Caco-2 (cell line): ENCODE measurements around the gene TMEM183A. TPM values are rescaled to one million over a fixed set of nuclear protein-coding genes. Genes with fewer than 3 reads are reported as not detected.
"Not testable (repeated sequence)": the region's sequence is repeated elsewhere in the genome, so short reads cannot be mapped to it uniquely, and the experiment has no call there.

Source experiments
- BruUV-seq: library from RNA; stranded (reverse); fragments of 400-500 nt; replicated peaks from 2 replicates; lab custom pipeline; 2021; lab: Mats Ljungman, UMichigan
- CTCF ChIA-PET: fragments of 300-600 bp; sonication (Branson Sonifier 250); formaldehyde crosslinking; loops from one replicate; lab custom pipeline; 2022; ENCODE audit warnings: antibody characterized with exemption; lab: Charles Lee
- POLR2A ChIA-PET: fragments of 300-600 bp; sonication (Branson Sonifier 250); formaldehyde crosslinking; loops from one replicate; lab custom pipeline; 2022; ENCODE audit warnings: antibody characterized with exemption; lab: Charles Lee
- DNase-seq, 2 experiments: peaks; one replicate each; pipeline versions ENCODE4 v3.0.0 to v3.0.0-alpha.2; 2020 to 2022
- H3K27me3 ChIP-seq: replicated peaks from 2 replicates; pipeline ENCODE4 v1.6.0; 2011; ENCODE audit warnings: low read length; ENCODE audit not compliant: control insufficient read depth, insufficient read depth
- H3K36me3 ChIP-seq: 2 replicates; pipeline ENCODE4 v1.5.1; 2011; ENCODE audit warnings: low read length; ENCODE audit not compliant: control insufficient read depth, insufficient read depth
- H3K4me1 ChIP-seq: fragments of 250-450 bp; sonication (Bioruptor Pico); 2 replicates; pipeline ENCODE4 v1.5.1; 2020; ENCODE audit warnings: mild to moderate bottlenecking
- H3K4me3 ChIP-seq: 2 replicates; pipeline ENCODE4 v1.5.1; 2011; ENCODE audit warnings: low read depth, mild to moderate bottlenecking, control low read depth, low read length
- H3K9me3 ChIP-seq: fragments of 250-450 bp; sonication (Bioruptor Pico); 2 replicates; pipeline ENCODE4 v1.5.1; 2020; ENCODE audit warnings: mild to moderate bottlenecking, moderate library complexity
- H3K27ac Mint-ChIP-seq: one replicate; pipeline ENCODE4 v1.8.0; 2022; ENCODE audit warnings: mixed read lengths; ENCODE audit not compliant: unreplicated experiment
- H3K27me3 Mint-ChIP-seq: one replicate; pipeline ENCODE4 v1.8.0; 2022; ENCODE audit warnings: mixed read lengths; ENCODE audit not compliant: insufficient read depth, unreplicated experiment
- H3K36me3 Mint-ChIP-seq: one replicate; pipeline ENCODE4 v1.8.0; 2022; ENCODE audit warnings: mild to moderate bottlenecking, mixed read lengths; ENCODE audit not compliant: insufficient read depth, unreplicated experiment
- H3K4me1 Mint-ChIP-seq: one replicate; pipeline ENCODE4 v1.8.0; 2022; ENCODE audit warnings: low read depth, mixed read lengths; ENCODE audit not compliant: unreplicated experiment
- H3K4me3 Mint-ChIP-seq: one replicate; pipeline ENCODE4 v1.8.0; 2022; ENCODE audit warnings: mild to moderate bottlenecking, moderate library complexity, mixed read lengths; ENCODE audit not compliant: unreplicated experiment
- H3K9me3 Mint-ChIP-seq: one replicate; pipeline ENCODE4 v1.8.0; 2022; ENCODE audit warnings: mixed read lengths; ENCODE audit not compliant: unreplicated experiment
- CTCF ChIP-seq, 2 experiments: fragments of 200-600 bp in 1 of 2; IDR thresholded peaks; 1 replicate in 1 of 2; 2 replicates in 1 of 2; pipeline versions ENCODE4 v1.5.1 to v1.8.0; 2011 to 2022; ENCODE audit warnings: antibody characterized with exemption in 1 of 2, control low read depth in 1 of 2, inconsistent platforms in 1 of 2, low read depth in 1 of 2, low read length in 1 of 2, mild to moderate bottlenecking in 1 of 2, moderate library complexity in 1 of 2; ENCODE audit not compliant: insufficient read depth in 1 of 2, severe bottlenecking in 1 of 2, unreplicated experiment in 1 of 2
- intact Hi-C: fragments of 100-400 bp; cut with micrococcal nuclease; formaldehyde crosslinking; loops from one replicate; pipeline ENCODE4 v1.10.0; 2022; ENCODE audit not compliant: unreplicated experiment
- total RNA-seq: library from RNA; stranded (reverse); gene quantifications from 2 replicates; pipeline ENCODE4 v1.2.3, GENCODE V29; 2022

TMEM183A gene
- total RNA-seq, 1 experiment from 2014 or later, result 74.3 TPM

- POLR2A ChIA-PET, result no interaction called here
- Histone ChIP-seq H3K36me3 (no peaks in the 10 kb centered on the region), H3K27me3 (0 out of 2 replicates have a peak, but pooled peaks cover under 1% of the 10 kb centered on the region), H3K4me1 (no peaks in the 10 kb centered on the region), H3K9me3 (no peaks in the 10 kb centered on the region), H3K4me3 (no peak overlapping the region)
- intact Hi-C loops, result no loop called here
- Mint-ChIP-seq H3K36me3 (no peaks in the 10 kb centered on the region), H3K4me1 (no peaks in the 10 kb centered on the region), H3K27ac (no peak overlapping the region), H3K4me3 (no peak overlapping the region), H3K27me3 (peaks cover 30% of the 10 kb centered on the region), H3K9me3 (no peaks in the 10 kb centered on the region)
- no peak for TF ChIP-seq CTCF (IDR thresholded peaks at IDR 0.05; ENCODE audit: insufficient read depth in 1 of 2, low read depth in 1 of 2, low read length in 1 of 2, severe bottlenecking in 1 of 2, unreplicated experiment in 1 of 2)
- BruUV-seq, result no TSS peak
- CTCF ChIA-PET, result no interaction called here
- no peak for DNase-seq
Observed at GRCh38 chr1:202979459-202979858, 27.7 kb upstream of the TMEM183A start.

- Mint-ChIP-seq H3K4me3 (no peak overlapping the region), H3K36me3 (no peaks in the 10 kb centered on the region), H3K27me3 (peaks cover 22% of the 10 kb centered on the region), H3K4me1 (no peaks in the 10 kb centered on the region), H3K27ac (no peak overlapping the region), H3K9me3 (no peaks in the 10 kb centered on the region)
- no peaks in the 10 kb centered on the region for H3K27me3 ChIP-seq
- no peak for DNase-seq
- ChIA-PET CTCF (no interaction called here), POLR2A (no interaction called here)
- no peaks in the 10 kb centered on the region for H3K36me3 ChIP-seq
- no peaks in the 10 kb centered on the region for H3K4me1 ChIP-seq
- intact Hi-C loops, result no loop called here
- H3K4me3 ChIP-seq, result no peak overlapping the region
- no peak for TF ChIP-seq CTCF (IDR thresholded peaks at IDR 0.05; ENCODE audit: insufficient read depth in 1 of 2, low read depth in 1 of 2, low read length in 1 of 2, severe bottlenecking in 1 of 2, unreplicated experiment in 1 of 2)
- H3K9me3 ChIP-seq, result no peaks in the 10 kb centered on the region
- no TSS peak for BruUV-seq
Observed at GRCh38 chr1:202981939-202982338, 25.2 kb upstream of the TMEM183A start.

GRCh38 chr1:202982715-202983430 lies 24.3 kb upstream of the TMEM183A start:
- H3K27ac Mint-ChIP-seq, result no peak overlapping the region
- no peak for TF ChIP-seq CTCF (IDR thresholded peaks at IDR 0.05; ENCODE audit: insufficient read depth in 1 of 2, low read depth in 1 of 2, low read length in 1 of 2, severe bottlenecking in 1 of 2, unreplicated experiment in 1 of 2)
- H3K27me3 Mint-ChIP-seq, result peaks cover 16% of the 10 kb centered on the region
- Histone ChIP-seq H3K4me1 (no peaks in the 10 kb centered on the region), H3K4me3 (no peak overlapping the region), H3K36me3 (no peaks in the 10 kb centered on the region), H3K27me3 (no peaks in the 10 kb centered on the region), H3K9me3 (no peaks in the 10 kb centered on the region)
- no TSS peak for BruUV-seq
- intact Hi-C loops, result no loop called here
- no peaks in the 10 kb centered on the region for H3K4me1 Mint-ChIP-seq
- CTCF ChIA-PET, result no interaction called here
- POLR2A ChIA-PET, result no interaction called here
- no peaks in the 10 kb centered on the region for H3K9me3 Mint-ChIP-seq
- no peaks in the 10 kb centered on the region for H3K36me3 Mint-ChIP-seq
- no peak for DNase-seq
- H3K4me3 Mint-ChIP-seq, result no peak overlapping the region

- H3K4me1 ChIP-seq, H3K27ac Mint-ChIP-seq, H3K36me3 Mint-ChIP-seq, H3K27me3 Mint-ChIP-seq, BruUV-seq, H3K4me3 Mint-ChIP-seq, intact Hi-C loops, DNase-seq, H3K4me1 Mint-ChIP-seq, POLR2A ChIA-PET, H3K36me3 ChIP-seq, H3K9me3 ChIP-seq, H3K27me3 ChIP-seq, H3K9me3 Mint-ChIP-seq, H3K4me3 ChIP-seq, CTCF ChIA-PET: not testable (repeated sequence)
Observed at GRCh38 chr1:202986120-202986519, 21.1 kb upstream of the TMEM183A start.
